Mesenchymal stem cell (in vitro differentiated cells and primary cell): ENCODE data around the gene IRF2.

Source experiments
- DNase-seq: peaks from one replicate; pipeline ENCODE4 v3.0.0-alpha.2; 2013
- H2AFZ ChIP-seq: one replicate; pipeline ENCODE4 v1.6.1; 2013; ENCODE audit warnings: low read depth, mild to moderate bottlenecking, control low read depth, inconsistent platforms, low read length, moderate library complexity
- H2AK5ac ChIP-seq: 2 replicates; pipeline ENCODE4 v1.6.1; 2013; ENCODE audit warnings: low read length, moderate library complexity, mild to moderate bottlenecking, inconsistent platforms; ENCODE audit not compliant: severe bottlenecking
- H2BK120ac ChIP-seq: one replicate; pipeline ENCODE4 v1.6.1; 2013; ENCODE audit warnings: low read depth, mild to moderate bottlenecking, inconsistent platforms, low read length, moderate library complexity
- H2BK12ac ChIP-seq, 2 experiments: one replicate each; pipeline ENCODE4 v1.6.1; 2013; ENCODE audit warnings: inconsistent platforms in 2 of 2, low read length in 2 of 2, mild to moderate bottlenecking in 2 of 2, moderate library complexity in 2 of 2, control low read depth in 1 of 2
- H2BK15ac ChIP-seq: one replicate; pipeline ENCODE4 v1.6.1; 2013; ENCODE audit warnings: mild to moderate bottlenecking, low read depth, inconsistent platforms; ENCODE audit not compliant: poor library complexity, severe bottlenecking
- H2BK5ac ChIP-seq: 2 replicates; pipeline ENCODE4 v1.6.1; 2013; ENCODE audit warnings: low read depth, mild to moderate bottlenecking, low read length, control low read depth, inconsistent platforms; ENCODE audit not compliant: poor library complexity, severe bottlenecking
- H3K14ac ChIP-seq, 2 experiments: one replicate each; pipeline ENCODE4 v1.6.1; 2013; ENCODE audit warnings: inconsistent platforms in 2 of 2, low read length in 2 of 2, control low read depth in 1 of 2, mild to moderate bottlenecking in 1 of 2, moderate library complexity in 1 of 2
- H3K18ac ChIP-seq, 2 experiments: one replicate each; pipeline ENCODE4 v1.6.1; 2013; ENCODE audit warnings: inconsistent platforms in 2 of 2, low read length in 2 of 2, control low read depth in 1 of 2, low read depth in 1 of 2, mild to moderate bottlenecking in 1 of 2
- H3K23ac ChIP-seq, 2 experiments: one replicate each; pipeline ENCODE4 v1.6.1; 2013; ENCODE audit warnings: inconsistent platforms in 2 of 2, low read length in 2 of 2, mild to moderate bottlenecking in 2 of 2, moderate library complexity in 2 of 2, control low read depth in 1 of 2
- H3K27ac ChIP-seq: 2 replicates; pipeline ENCODE4 v1.5.1; 2013; ENCODE audit warnings: mild to moderate bottlenecking, moderate library complexity, low read length, control low read depth, inconsistent platforms; ENCODE audit not compliant: poor library complexity, severe bottlenecking
- H3K27me3 ChIP-seq, 2 experiments: 2 replicates each; pipeline versions ENCODE4 v1.6.1 to v1.7.0; 2013; ENCODE audit warnings: low read length in 2 of 2, mild to moderate bottlenecking in 2 of 2, moderate library complexity in 2 of 2, control low read depth in 1 of 2, inconsistent platforms in 1 of 2; ENCODE audit not compliant: control insufficient read depth in 1 of 2, insufficient read depth in 1 of 2
- H3K36me3 ChIP-seq, 2 experiments: 2 replicates each; pipeline versions ENCODE4 v1.6.1 to v1.7.0; 2013; ENCODE audit warnings: low read length in 2 of 2, control low read depth in 1 of 2, inconsistent platforms in 1 of 2, low read depth in 1 of 2, mild to moderate bottlenecking in 1 of 2; ENCODE audit not compliant: insufficient read depth in 2 of 2, control insufficient read depth in 1 of 2
- H3K4ac ChIP-seq, 2 experiments: one replicate each; pipeline ENCODE4 v1.6.1; 2013; ENCODE audit warnings: inconsistent platforms in 2 of 2, low read length in 2 of 2, mild to moderate bottlenecking in 2 of 2, moderate library complexity in 2 of 2, control low read depth in 1 of 2, low read depth in 1 of 2
- H3K4me1 ChIP-seq: 2 replicates; pipeline ENCODE4 v1.6.1; 2013; ENCODE audit warnings: low read depth, low read length, control low read depth; ENCODE audit not compliant: control insufficient read depth, insufficient read depth
- H3K4me2 ChIP-seq: 2 replicates; pipeline ENCODE4 v1.6.1; 2013; ENCODE audit warnings: low read length, mild to moderate bottlenecking, inconsistent platforms; ENCODE audit not compliant: poor library complexity, severe bottlenecking
- H3K4me3 ChIP-seq, 2 experiments: 2 replicates each; pipeline versions ENCODE4 v1.5.1 to v1.7.0; 2013; ENCODE audit warnings: low read length in 2 of 2, mild to moderate bottlenecking in 2 of 2, control low read depth in 1 of 2, low read depth in 1 of 2; ENCODE audit not compliant: insufficient read depth in 1 of 2
- H3K79me1 ChIP-seq: replicated peaks from 2 replicates; pipeline ENCODE4 v1.6.1; 2013; ENCODE audit warnings: mild to moderate bottlenecking, control low read depth, low read length, inconsistent platforms; ENCODE audit not compliant: poor library complexity, severe bottlenecking
- H3K9ac ChIP-seq: 2 replicates; pipeline ENCODE4 v1.7.0; 2013; ENCODE audit warnings: mild to moderate bottlenecking, low read length, moderate library complexity
- H3K9me3 ChIP-seq: 2 replicates; pipeline ENCODE4 v1.7.0; 2013; ENCODE audit warnings: mild to moderate bottlenecking, low read length; ENCODE audit not compliant: control insufficient read depth
- H4K8ac ChIP-seq: one replicate; pipeline ENCODE4 v1.6.1; 2013; ENCODE audit warnings: inconsistent platforms, mild to moderate bottlenecking, low read length, moderate library complexity
- H4K91ac ChIP-seq: one replicate; pipeline ENCODE4 v1.6.1; 2013; ENCODE audit warnings: mild to moderate bottlenecking, low read length, inconsistent platforms
- WGBS: methylation state at CpG from one replicate; pipeline ENCODE4 v1.1.7; 2013; ENCODE audit warnings: mixed read lengths; 5-methylcytosine and 5-hydroxymethylcytosine counted together

Gene IRF2

DNA sequence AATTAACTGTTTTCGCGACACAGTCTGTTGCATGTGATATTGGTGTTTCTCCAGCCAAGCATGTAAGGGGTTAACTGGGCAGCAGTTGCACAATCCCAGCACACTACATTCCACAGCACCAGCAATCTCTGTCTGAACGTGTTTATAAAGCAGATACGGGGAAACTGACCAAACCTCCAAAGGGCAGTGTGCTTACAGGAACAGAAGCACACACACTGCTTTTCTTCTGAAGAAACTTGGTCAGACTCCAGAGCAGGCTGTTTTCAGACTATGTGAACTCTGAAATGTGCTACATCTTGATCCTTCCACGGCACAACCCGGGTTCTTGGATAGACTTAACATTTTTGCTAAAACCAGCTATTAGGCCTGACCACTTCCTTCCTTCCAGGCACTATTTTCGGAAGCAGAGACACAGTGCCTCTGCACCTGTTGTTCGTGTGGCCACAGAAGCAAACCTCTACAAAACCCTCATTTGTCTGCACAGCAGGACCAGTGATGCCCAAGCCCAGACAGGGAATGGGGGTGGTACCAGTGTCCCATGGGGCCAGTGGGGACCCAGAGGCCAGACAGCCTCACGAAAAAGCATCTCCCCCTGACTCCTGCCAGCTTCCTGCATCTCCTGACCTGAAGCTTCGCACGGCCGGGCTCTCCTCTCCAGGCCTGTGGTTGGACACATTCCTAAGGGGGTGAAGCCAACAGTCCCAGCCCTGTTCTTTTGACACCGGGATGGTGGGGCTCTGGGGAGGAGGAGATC is 90.1 kb downstream of the IRF2 start:
- DNase-seq, result peak; percentile 94
- peak overlapping the region; percentile 94 for H2BK120ac ChIP-seq
- 4% methylated on average over 13 of the region's 13 CpGs for WGBS
- peak overlapping the region in 1 of 2 experiments; percentile 83 for H3K14ac ChIP-seq
- peaks cover 16% of the 10 kb centered on the region for H3K4me1 ChIP-seq
- H2BK15ac ChIP-seq, result peak overlapping the region; percentile 90
- H2AK5ac ChIP-seq, result peak overlapping the region; percentile 94
- no peaks in the 10 kb centered on the region for H3K27me3 ChIP-seq
- peak overlapping the region; percentile 87 to 98 for H3K18ac ChIP-seq
- peak overlapping the region; percentile 96 for H4K8ac ChIP-seq
- peak overlapping the region; percentile 99 for H4K91ac ChIP-seq
- peak overlapping the region; percentile 69 for H3K4me2 ChIP-seq
- H3K9ac ChIP-seq, result peak overlapping the region; percentile 81
- H3K9me3 ChIP-seq, result no peaks in the 10 kb centered on the region
- H2AFZ ChIP-seq, result no peak overlapping the region
- peaks cover 20 to 39% of the 10 kb centered on the region in 2 experiments for H3K36me3 ChIP-seq
- H3K4me3 ChIP-seq, result peak overlapping the region in 1 of 2 experiments; percentile 66
- H2BK12ac ChIP-seq, result peak overlapping the region; percentile 96 to 100
- H2BK5ac ChIP-seq, result no peak overlapping the region
- H3K27ac ChIP-seq, result peak overlapping the region; percentile 91
- peak overlapping the region in 1 of 2 experiments; percentile 34 for H3K23ac ChIP-seq
- peaks cover 3% of the 10 kb centered on the region for H3K79me1 ChIP-seq
- H3K4ac ChIP-seq, result peak overlapping the region; percentile 77 to 94

DNA sequence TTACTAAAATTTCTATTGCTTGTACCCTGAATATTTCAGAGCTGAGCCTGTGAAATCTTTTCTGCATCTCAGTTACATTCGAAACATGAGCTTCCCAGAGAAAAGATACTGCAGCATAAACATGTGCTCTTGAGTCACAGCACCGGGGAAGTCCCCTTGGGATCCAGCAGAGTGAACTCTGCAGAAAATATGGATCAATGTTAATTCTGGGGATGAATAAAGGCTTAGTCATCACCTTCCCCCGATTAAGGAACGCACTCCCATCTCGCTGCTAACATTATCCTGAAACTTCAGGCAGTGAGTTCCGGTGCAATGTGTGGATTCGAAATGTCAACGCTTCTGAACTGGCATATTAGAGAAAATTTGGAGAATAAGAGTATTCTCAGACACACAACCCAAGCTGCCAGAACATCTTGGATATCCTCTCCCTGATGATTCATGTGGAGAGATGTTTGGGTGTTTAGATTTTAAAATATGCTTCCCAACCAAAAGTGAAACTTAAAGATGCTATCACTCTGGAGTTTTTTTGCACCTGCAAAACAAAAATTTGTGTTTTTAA is 90.8 kb downstream of the IRF2 start:
- Histone ChIP-seq H3K27ac (peak overlapping the region; percentile 91), H2AFZ (no peak overlapping the region), H3K4ac (no peak overlapping the region), H2BK12ac (no peak overlapping the region), H3K79me1 (peaks cover 3% of the 10 kb centered on the region), H3K4me1 (peaks cover 16% of the 10 kb centered on the region), H3K27me3 (no peaks in the 10 kb centered on the region), H3K18ac (no peak overlapping the region), H2BK15ac (no peak overlapping the region), H2AK5ac (no peak overlapping the region), H3K14ac (no peak overlapping the region), H3K9me3 (no peaks in the 10 kb centered on the region), H2BK120ac (no peak overlapping the region), H4K8ac (no peak overlapping the region), H3K36me3 (peaks cover 14 to 32% of the 10 kb centered on the region in 2 experiments), H4K91ac (no peak overlapping the region), H3K9ac (peak overlapping the region; percentile 87), H3K4me3 (peak overlapping the region in 1 of 2 experiments; percentile 66), H3K23ac (no peak overlapping the region), H2BK5ac (no peak overlapping the region), H3K4me2 (peak overlapping the region; percentile 69)
- peak; percentile 96 for DNase-seq
- 0% methylated on average over 1 of the region's 8 CpGs for WGBS

DNA sequence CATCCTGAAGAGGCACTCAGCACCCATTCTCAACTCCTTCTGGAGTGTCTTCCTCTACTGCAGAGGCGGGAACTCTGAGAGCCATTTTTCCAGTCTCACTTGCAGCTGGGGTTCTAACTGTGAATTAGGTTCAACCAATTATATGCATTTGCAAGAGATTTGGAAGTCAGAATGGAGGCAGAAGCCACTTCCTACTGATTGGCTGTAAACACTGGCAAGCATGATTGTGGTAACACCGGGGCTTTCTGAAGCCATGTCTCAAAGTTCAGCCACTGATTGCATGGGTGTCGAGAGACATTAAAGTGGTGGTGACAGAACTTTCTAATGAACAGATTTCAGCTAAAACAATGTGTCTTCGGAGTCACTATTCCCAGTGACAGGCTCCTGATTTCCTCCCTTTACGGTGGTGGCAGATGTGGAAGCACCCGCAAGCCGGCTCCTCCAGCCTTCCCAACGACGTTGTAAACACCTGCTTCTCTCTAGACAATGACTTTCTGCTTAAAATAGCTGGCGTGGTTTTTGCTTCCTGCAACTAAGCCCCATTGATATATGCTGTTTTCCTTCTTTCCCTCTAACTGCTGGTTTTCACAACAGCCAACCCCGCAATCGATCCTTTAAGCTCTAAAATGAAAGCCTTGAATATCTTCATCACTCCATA is 92.0 kb downstream of the IRF2 start:
- H3K14ac ChIP-seq, result no peak overlapping the region

DNA sequence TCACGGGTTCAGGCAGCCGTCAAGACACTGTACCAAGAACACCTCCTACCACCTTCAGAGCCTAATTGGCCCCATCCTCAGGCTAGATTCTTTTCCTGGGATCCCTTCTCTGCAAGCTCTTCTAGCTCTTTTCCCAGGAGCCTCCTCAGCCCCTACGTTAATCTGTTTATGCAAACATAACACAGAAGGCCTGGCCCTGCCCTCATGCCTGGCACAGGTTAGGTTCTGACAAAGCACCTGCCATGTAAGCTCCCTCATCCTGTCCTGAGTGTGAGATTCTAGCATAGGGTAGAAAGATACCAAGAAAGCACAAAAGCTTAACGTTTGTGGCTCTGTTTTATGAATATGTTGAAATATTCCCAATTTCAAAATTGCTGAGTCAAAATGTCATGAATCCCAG is 93.6 kb downstream of the IRF2 start:
- H2BK5ac ChIP-seq, result no peak overlapping the region
- H4K8ac ChIP-seq, result no peak overlapping the region
- no peak overlapping the region for H4K91ac ChIP-seq
- no peak overlapping the region for H2AK5ac ChIP-seq
- H3K36me3 ChIP-seq, result peaks cover 2 to 5% of the 10 kb centered on the region in 2 experiments
- no peak overlapping the region for H3K4ac ChIP-seq
- no peak overlapping the region for H3K27ac ChIP-seq
- peaks cover 13% of the 10 kb centered on the region for H3K4me1 ChIP-seq
- H3K9ac ChIP-seq, result no peak overlapping the region
- no peak for DNase-seq
- H3K23ac ChIP-seq, result no peak overlapping the region
- no peak overlapping the region for H2BK120ac ChIP-seq
- H2AFZ ChIP-seq, result no peak overlapping the region
- H3K27me3 ChIP-seq, result no peaks in the 10 kb centered on the region
- no peak overlapping the region for H3K4me3 ChIP-seq
- 70% methylated on average over 4 of the region's 4 CpGs for WGBS
- no peak overlapping the region for H3K14ac ChIP-seq
- H2BK15ac ChIP-seq, result no peak overlapping the region
- H2BK12ac ChIP-seq, result no peak overlapping the region
- H3K9me3 ChIP-seq, result no peaks in the 10 kb centered on the region
- no peak overlapping the region for H3K4me2 ChIP-seq
- H3K18ac ChIP-seq, result no peak overlapping the region
- H3K79me1 ChIP-seq, result peaks cover under 1% of the 10 kb centered on the region

More for the DNA sequence above, 92.0 kb downstream of the IRF2 start:
- H4K91ac ChIP-seq, result peak overlapping the region; percentile 41
- H3K9ac ChIP-seq, result peak overlapping the region; percentile 87
- H3K27me3 ChIP-seq, result no peaks in the 10 kb centered on the region
- peak overlapping the region; percentile 15 to 51 for H2BK12ac ChIP-seq
- H2BK5ac ChIP-seq, result no peak overlapping the region
- no peak overlapping the region for H3K4me2 ChIP-seq
- peaks cover 8 to 21% of the 10 kb centered on the region in 2 experiments for H3K36me3 ChIP-seq
- peak overlapping the region; percentile 36 for H2BK15ac ChIP-seq
- H3K27ac ChIP-seq, result no peak overlapping the region
- no peak overlapping the region for H3K18ac ChIP-seq
- H2AFZ ChIP-seq, result no peak overlapping the region
- no peaks in the 10 kb centered on the region for H3K9me3 ChIP-seq
- no peak overlapping the region for H2BK120ac ChIP-seq
- H3K4me3 ChIP-seq, result peak overlapping the region in 1 of 2 experiments; percentile 25
- H3K79me1 ChIP-seq, result peaks cover 1% of the 10 kb centered on the region
- H3K4me1 ChIP-seq, result peaks cover 16% of the 10 kb centered on the region
- H4K8ac ChIP-seq, result no peak overlapping the region
- H3K23ac ChIP-seq, result no peak overlapping the region
- H2AK5ac ChIP-seq, result peak overlapping the region; percentile 69
- peak; percentile 16 for DNase-seq
- WGBS, result 55% methylated on average over 12 of the region's 12 CpGs
- peak overlapping the region in 1 of 2 experiments; percentile 47 for H3K4ac ChIP-seq
